Middle frontal gyrus (tissue), 1 donor: ENCODE results near the gene ITGAD.
"Not testable (repeated sequence)": the region's sequence is repeated elsewhere in the genome, so short reads cannot be mapped to it uniquely, and the experiment has no call there.

ENCODE experiments used
- DNase-seq: peaks from one replicate; pipeline ENCODE4 v3.0.0-alpha.2; 2015; ENCODE audit warnings: low spot score; ENCODE audit errors: extremely low spot score

Gene ITGAD

GRCh38 chr16:31403590-31404352 lies 10.6 kb downstream of the ITGAD start:
- no peak for DNase-seq

GRCh38 chr16:31404353-31405064 lies 11.4 kb downstream of the ITGAD start:
- DNase-seq, result no peak

- no peak for DNase-seq
Observed at GRCh38 chr16:31407406-31407805, 14.3 kb downstream of the ITGAD start.

GRCh38 chr16:31409433-31409832 lies 16.3 kb downstream of the ITGAD start:
- no peak for DNase-seq

GRCh38 chr16:31410082-31410481 lies 16.9 kb downstream of the ITGAD start:
- no peak for DNase-seq

- DNase-seq, result no peak
Observed at GRCh38 chr16:31411024-31411844, 18.1 kb downstream of the ITGAD start.

- DNase-seq, result no peak
Observed at GRCh38 chr16:31412750-31413149, 19.6 kb downstream of the ITGAD start.

GRCh38 chr16:31413381-31413780 lies 20.2 kb downstream of the ITGAD start:
- DNase-seq, result no peak

- no peak for DNase-seq
Observed at GRCh38 chr16:31413943-31414342, 20.8 kb downstream of the ITGAD start.

GRCh38 chr16:31414706-31415105 lies 21.6 kb downstream of the ITGAD start:
- DNase-seq, result no peak

GRCh38 chr16:31416371-31416770 lies 23.2 kb downstream of the ITGAD start:
- no peak for DNase-seq

GRCh38 chr16:31417036-31417435 lies 23.9 kb downstream of the ITGAD start:
- DNase-seq, result not testable (repeated sequence)

- DNase-seq, result no peak
Observed at GRCh38 chr16:31417916-31418315, 24.8 kb downstream of the ITGAD start.

GRCh38 chr16:31420037-31420436 lies 26.9 kb downstream of the ITGAD start:
- no peak for DNase-seq

GRCh38 chr16:31421587-31421986 lies 28.5 kb downstream of the ITGAD start:
- DNase-seq, result no peak

GRCh38 chr16:31423241-31423640 lies 30.1 kb downstream of the ITGAD start:
- DNase-seq, result no peak

- DNase-seq, result no peak
Observed at GRCh38 chr16:31423801-31424200, 30.7 kb downstream of the ITGAD start.

- peak; percentile 24 for DNase-seq
Observed at GRCh38 chr16:31427441-31428278, 34.5 kb downstream of the ITGAD start.

GRCh38 chr16:31428279-31428597 lies 35.1 kb downstream of the ITGAD start, which contains the start of gene COX6A2:
Gene COX6A2 (minus strand): TSS chr16:31428360. CDS start chr16:31428325, 35 bp downstream.
- no peak for DNase-seq

- DNase-seq, result no peak
Observed at GRCh38 chr16:31428638-31429247, 35.6 kb downstream of the ITGAD start.

GRCh38 chr16:31429314-31429713 lies 36.2 kb downstream of the ITGAD start:
- no peak for DNase-seq
